K562 (cell line): ENCODE results near the gene OPA1. TPM values are rescaled to one million over a fixed set of nuclear protein-coding genes. Genes with fewer than 3 reads are reported as not detected.
A peak's percentile ranks its signal among the peaks of the same experiment; 100 is the strongest.

ENCODE experiments used
- ATF7 ChIP-seq: fragments of 450-650 bp; IDR thresholded peaks from 2 replicates; pipeline ENCODE4 v1.7.1; 2014; ENCODE audit warnings: mild to moderate bottlenecking, moderate library complexity
- BRD4 ChIP-seq: fragments of 200-600 bp; sonication (generic); IDR thresholded peaks from 2 replicates; pipeline ENCODE4 v1.6.1; 2017; ENCODE audit warnings: inconsistent platforms
- DACH1 ChIP-seq: fragments of 450-650 bp; IDR thresholded peaks from 2 replicates; pipeline ENCODE4 v1.6.1; 2018; ENCODE audit not compliant: partially characterized antibody
- FIP1L1 ChIP-seq: fragments of 200-400 bp; formaldehyde crosslinking; IDR thresholded peaks from 2 replicates; pipeline ENCODE4 v1.6.1; 2018; ENCODE audit warnings: mild to moderate bottlenecking, low read depth, low read length; ENCODE audit not compliant: poor library complexity, severe bottlenecking
- HDAC8 ChIP-seq: fragments of 450-650 bp; IDR thresholded peaks from 2 replicates; pipeline ENCODE4 v1.6.1; 2016; ENCODE audit warnings: mild to moderate bottlenecking, missing genetic modification characterization, moderate library complexity, missing compliant biosample characterization
- ILF3 ChIP-seq: fragments of 450-650 bp; IDR thresholded peaks from 2 replicates; pipeline ENCODE4 v1.6.1; 2018; ENCODE audit warnings: antibody characterized with exemption, mild to moderate bottlenecking, moderate library complexity, borderline replicate concordance
- PTBP1 ChIP-seq: fragments of 200-400 bp; formaldehyde crosslinking; IDR thresholded peaks from 2 replicates; pipeline ENCODE4 v1.6.1; 2017; ENCODE audit warnings: low read depth, low read length
- PTTG1 ChIP-seq: fragments of 450-650 bp; IDR thresholded peaks from 2 replicates; pipeline ENCODE4 v1.6.1; 2016; ENCODE audit warnings: low read depth, mild to moderate bottlenecking, missing genetic modification characterization, missing compliant biosample characterization
- U2AF1 ChIP-seq: fragments of 200-400 bp; formaldehyde crosslinking; optimal IDR thresholded peaks from 2 replicates; pipeline ENCODE3; 2017; ENCODE audit warnings: mild to moderate bottlenecking, low read depth, low read length, moderate library complexity
- ZNF586 ChIP-seq: fragments of 450-650 bp; formaldehyde crosslinking; conservative IDR thresholded peaks from 2 replicates; pipeline ENCODE4 v1.4.0; 2020; ENCODE audit warnings: mild to moderate bottlenecking, moderate library complexity
- ZNF76 ChIP-seq: fragments of 250-450 bp; sonication (Bioruptor Pico); IDR thresholded peaks from 2 replicates; pipeline ENCODE4 v1.4.0; 2020; ENCODE audit warnings: mild to moderate bottlenecking, moderate library complexity, borderline replicate concordance
- polyA plus RNA-seq, 8 experiments: library from polyadenylated mRNA; depleted of rRNA in 4 of 8; stranded (reverse) in 5 of 8; unstranded in 3 of 8; fragments of >200 nt; fragmentation: Nextera tagmentation in 2 of 8; fragmentation: Illumina TruSeq in 1 of 8; extraction: Ambion mirVana in 2 of 8; extraction: Trizol in 1 of 8; gene quantifications; 2 replicates each; pipeline versions ENCODE4 v1.2.1 to v1.2.3, GENCODE V29; 2011 to 2014; ENCODE audit warnings: inconsistent platforms in 1 of 8, missing spikeins in 1 of 8
- total RNA-seq, 7 experiments: library from RNA; depleted of rRNA in 6 of 7; stranded (reverse); fragments of >200 nt in 6 of 7; fragmentation: Illumina TruSeq in 2 of 7; extraction: Trizol in 2 of 7; gene quantifications; 2 replicates each; pipeline versions ENCODE4 v1.2.1 to v1.2.3, GENCODE V29; 2011 to 2021; ENCODE audit warnings: low replicate concordance in 1 of 7
- TF ChIP-seq, protein P1 (sequence below): fragments of 250-450 bp; sonication (Bioruptor Pico); IDR thresholded peaks from 2 replicates; pipeline ENCODE4 v1.5.0; 2020; ENCODE audit warnings: mild to moderate bottlenecking, borderline replicate concordance
- TF ChIP-seq, protein P2 (sequence below), 2 experiments: fragments of 450-650 bp in 1 of 2; sonication (generic) in 1 of 2; formaldehyde crosslinking; conservative IDR thresholded peaks; 2 replicates each; pipeline versions ENCODE4 v1.4.0 to v1.8.1; 2020 to 2022; ENCODE audit warnings: mild to moderate bottlenecking in 1 of 2, missing genetic modification reagents in 1 of 2
- TF ChIP-seq, protein P3 (sequence below): fragments of 250-450 bp; sonication (Bioruptor Pico); IDR thresholded peaks from 2 replicates; pipeline ENCODE4 v1.5.0; 2021; ENCODE audit warnings: mild to moderate bottlenecking, moderate library complexity
- TF ChIP-seq, protein P4 (sequence below): IDR thresholded peaks from 2 replicates; pipeline ENCODE4 v1.6.1; 2016; ENCODE audit warnings: missing genetic modification characterization, missing compliant biosample characterization
- TF ChIP-seq, protein P5 (sequence below): fragments of 250-450 bp; sonication (Bioruptor Pico); IDR thresholded peaks from 2 replicates; pipeline ENCODE4 v1.8.0; 2021; ENCODE audit warnings: mild to moderate bottlenecking, moderate library complexity

Gene OPA1
- total and polyA plus RNA-seq, 9 of the 15 experiments (the other 6 are each of a cell fraction or from before 2014, with no cell fraction given): 19.7 to 127 (median 94.7) TPM

DNA sequence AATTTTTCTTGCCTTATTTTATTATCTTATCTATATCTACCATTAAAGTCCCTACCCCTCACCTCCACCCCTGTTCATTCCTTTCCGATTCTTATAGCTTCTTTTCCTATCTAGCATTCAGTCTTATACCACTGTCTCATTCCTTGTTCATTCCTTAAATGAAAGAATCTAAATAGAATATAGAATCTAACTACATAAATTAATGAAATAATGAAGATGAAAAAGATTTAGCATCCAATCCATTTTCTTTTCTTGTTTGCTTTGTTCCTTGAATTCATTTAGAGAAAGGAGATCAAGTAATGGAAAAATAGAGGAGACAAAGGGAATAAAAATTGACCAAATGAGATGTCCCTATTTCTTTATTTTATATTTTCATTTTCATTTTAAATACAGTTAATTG is 67.2 kb downstream of the OPA1 start (continued):
- TF ChIP-seq FIP1L1: no peak
- TF ChIP-seq DACH1: peak; percentile 23
- TF ChIP-seq ZNF586 (CRISPR knock-in tag): no peak
- TF ChIP-seq PTTG1 (tag): no peak
- TF ChIP-seq, protein P1, sequence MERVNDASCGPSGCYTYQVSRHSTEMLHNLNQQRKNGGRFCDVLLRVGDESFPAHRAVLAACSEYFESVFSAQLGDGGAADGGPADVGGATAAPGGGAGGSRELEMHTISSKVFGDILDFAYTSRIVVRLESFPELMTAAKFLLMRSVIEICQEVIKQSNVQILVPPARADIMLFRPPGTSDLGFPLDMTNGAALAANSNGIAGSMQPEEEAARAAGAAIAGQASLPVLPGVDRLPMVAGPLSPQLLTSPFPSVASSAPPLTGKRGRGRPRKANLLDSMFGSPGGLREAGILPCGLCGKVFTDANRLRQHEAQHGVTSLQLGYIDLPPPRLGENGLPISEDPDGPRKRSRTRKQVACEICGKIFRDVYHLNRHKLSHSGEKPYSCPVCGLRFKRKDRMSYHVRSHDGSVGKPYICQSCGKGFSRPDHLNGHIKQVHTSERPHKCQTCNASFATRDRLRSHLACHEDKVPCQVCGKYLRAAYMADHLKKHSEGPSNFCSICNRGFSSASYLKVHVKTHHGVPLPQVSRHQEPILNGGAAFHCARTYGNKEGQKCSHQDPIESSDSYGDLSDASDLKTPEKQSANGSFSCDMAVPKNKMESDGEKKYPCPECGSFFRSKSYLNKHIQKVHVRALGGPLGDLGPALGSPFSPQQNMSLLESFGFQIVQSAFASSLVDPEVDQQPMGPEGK: no peak
- TF ChIP-seq, protein P2, sequence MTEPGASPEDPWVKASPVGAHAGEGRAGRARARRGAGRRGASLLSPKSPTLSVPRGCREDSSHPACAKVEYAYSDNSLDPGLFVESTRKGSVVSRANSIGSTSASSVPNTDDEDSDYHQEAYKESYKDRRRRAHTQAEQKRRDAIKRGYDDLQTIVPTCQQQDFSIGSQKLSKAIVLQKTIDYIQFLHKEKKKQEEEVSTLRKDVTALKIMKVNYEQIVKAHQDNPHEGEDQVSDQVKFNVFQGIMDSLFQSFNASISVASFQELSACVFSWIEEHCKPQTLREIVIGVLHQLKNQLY (CRISPR knock-in tag; conservative IDR thresholded peaks at IDR 0.05): no peak
- no peak for TF ChIP-seq ILF3
- no peak for TF ChIP-seq ATF7
- TF ChIP-seq, protein P3, sequence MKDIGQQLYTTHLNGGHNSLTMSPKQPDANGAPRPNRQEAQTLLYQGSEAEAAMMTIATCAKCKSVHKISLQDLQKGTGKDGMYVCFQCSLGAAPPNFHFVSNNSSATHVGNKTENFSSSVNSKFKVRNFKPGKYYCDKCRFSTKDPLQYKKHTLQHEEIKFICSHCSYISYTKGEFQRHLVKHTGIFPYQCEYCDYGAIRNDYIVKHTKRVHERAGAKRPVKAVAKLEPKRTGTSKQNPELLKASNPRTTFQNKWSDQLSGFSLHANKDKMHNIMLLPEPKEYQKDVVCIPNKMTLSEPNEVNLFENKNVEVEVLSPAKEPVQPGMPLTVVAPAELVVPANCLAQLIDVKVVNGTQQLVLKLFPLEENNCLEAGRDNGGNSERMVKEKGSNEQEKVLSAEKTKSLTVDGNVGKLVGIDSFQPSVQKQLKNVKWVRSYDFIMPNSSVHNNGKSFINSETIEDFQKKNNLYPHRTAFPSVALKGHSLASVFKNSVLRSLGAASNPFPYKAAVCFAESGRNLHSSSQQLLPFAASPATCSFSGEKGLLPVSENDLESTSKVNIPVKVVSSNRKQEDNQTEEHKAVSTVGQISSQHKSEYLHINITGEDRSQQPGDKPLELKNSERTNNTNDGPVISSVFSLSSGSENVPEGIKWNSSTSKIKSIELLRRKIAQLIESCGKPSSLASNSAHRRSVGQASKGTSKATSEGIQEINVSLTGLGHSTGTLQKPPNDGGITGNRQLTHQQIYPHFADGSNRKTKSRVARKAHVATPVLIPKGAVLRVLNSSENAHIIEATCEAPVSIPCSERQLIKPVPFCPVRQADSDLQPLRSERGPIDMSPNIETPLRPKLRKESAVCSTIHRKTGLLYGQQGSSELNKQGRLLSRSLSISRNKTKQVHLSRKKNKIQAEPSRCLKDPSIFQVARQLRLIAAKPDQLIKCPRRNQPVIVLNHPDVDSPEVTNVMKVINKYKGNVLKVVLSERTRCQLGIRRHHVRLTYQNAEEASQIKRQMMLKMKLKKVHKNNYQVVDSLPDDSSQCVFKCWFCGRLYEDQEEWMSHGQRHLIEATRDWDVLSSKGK (CRISPR knock-in tag): no peak
- no peak for TF ChIP-seq U2AF1
- no peak for TF ChIP-seq BRD4
- TF ChIP-seq PTBP1: no peak
- TF ChIP-seq, protein P4, sequence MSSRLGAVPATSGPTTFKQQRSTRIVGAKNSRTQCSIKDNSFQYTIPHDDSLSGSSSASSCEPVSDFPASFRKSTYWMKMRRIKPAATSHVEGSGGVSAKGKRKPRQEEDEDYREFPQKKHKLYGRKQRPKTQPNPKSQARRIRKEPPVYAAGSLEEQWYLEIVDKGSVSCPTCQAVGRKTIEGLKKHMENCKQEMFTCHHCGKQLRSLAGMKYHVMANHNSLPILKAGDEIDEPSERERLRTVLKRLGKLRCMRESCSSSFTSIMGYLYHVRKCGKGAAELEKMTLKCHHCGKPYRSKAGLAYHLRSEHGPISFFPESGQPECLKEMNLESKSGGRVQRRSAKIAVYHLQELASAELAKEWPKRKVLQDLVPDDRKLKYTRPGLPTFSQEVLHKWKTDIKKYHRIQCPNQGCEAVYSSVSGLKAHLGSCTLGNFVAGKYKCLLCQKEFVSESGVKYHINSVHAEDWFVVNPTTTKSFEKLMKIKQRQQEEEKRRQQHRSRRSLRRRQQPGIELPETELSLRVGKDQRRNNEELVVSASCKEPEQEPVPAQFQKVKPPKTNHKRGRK (tag): peak; percentile 25; the same call in 1 of the 2 replicates
- no peak for TF ChIP-seq ZNF76 (CRISPR knock-in tag)
- TF ChIP-seq, protein P5, sequence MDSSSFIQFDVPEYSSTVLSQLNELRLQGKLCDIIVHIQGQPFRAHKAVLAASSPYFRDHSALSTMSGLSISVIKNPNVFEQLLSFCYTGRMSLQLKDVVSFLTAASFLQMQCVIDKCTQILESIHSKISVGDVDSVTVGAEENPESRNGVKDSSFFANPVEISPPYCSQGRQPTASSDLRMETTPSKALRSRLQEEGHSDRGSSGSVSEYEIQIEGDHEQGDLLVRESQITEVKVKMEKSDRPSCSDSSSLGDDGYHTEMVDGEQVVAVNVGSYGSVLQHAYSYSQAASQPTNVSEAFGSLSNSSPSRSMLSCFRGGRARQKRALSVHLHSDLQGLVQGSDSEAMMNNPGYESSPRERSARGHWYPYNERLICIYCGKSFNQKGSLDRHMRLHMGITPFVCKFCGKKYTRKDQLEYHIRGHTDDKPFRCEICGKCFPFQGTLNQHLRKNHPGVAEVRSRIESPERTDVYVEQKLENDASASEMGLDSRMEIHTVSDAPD (CRISPR knock-in tag): no peak
- TF ChIP-seq HDAC8: no peak
